Skin of body (tissue), 2 donors: ENCODE measurements around the gene CBX4. TPM values are rescaled to one million over a fixed set of nuclear protein-coding genes. Genes with fewer than 3 reads are reported as not detected.

Experiments used
- DNase-seq: peaks from one replicate; lab custom pipeline; 2025; lab: John Stamatoyannopoulos, UW
- total RNA-seq: library from RNA; depleted of rRNA; stranded (reverse); fragments of >200 nt; gene quantifications from one replicate; pipeline ENCODE4 v1.2.3, GENCODE V29; 2014

The CBX4 gene
- total RNA-seq, 1 donor from 2014 or later: 13.7 TPM

- no peak for DNase-seq
These were observed 3.6 kb upstream of the CBX4 start for GRCh38 chr17:79842656-79843473.

- DNase-seq: no peak
These were observed 3.0 kb upstream of the CBX4 start for GRCh38 chr17:79842136-79842655.

GRCh38 chr17:79841369-79842135, 2.3 kb upstream of the CBX4 start:
- no peak for DNase-seq

GRCh38 chr17:79840989-79841286, 1.7 kb upstream of the CBX4 start:
- no peak for DNase-seq

GRCh38 chr17:79840269-79840988, 1.2 kb upstream of the CBX4 start:
- peak; percentile 49 for DNase-seq

GRCh38 chr17:79838522-79839274, 542 bp downstream of the CBX4 start:
- peak; percentile 54 for DNase-seq

- no peak for DNase-seq
These were observed 1.2 kb downstream of the CBX4 start for GRCh38 chr17:79837888-79838521.

- peak; percentile 20 for DNase-seq
These were observed 2.0 kb downstream of the CBX4 start for GRCh38 chr17:79836972-79837887.

GRCh38 chr17:79836510-79836971, 2.7 kb downstream of the CBX4 start:
- no peak for DNase-seq

- no peak for DNase-seq
These were observed 3.2 kb downstream of the CBX4 start for GRCh38 chr17:79835953-79836509.

GRCh38 chr17:79835470-79835899, 3.8 kb downstream of the CBX4 start:
- DNase-seq: no peak

GRCh38 chr17:79834565-79835469, 4.4 kb downstream of the CBX4 start:
- DNase-seq: no peak

GRCh38 chr17:79833744-79834564, 5.3 kb downstream of the CBX4 start:
- no peak for DNase-seq

GRCh38 chr17:79833110-79833450, 6.2 kb downstream of the CBX4 start:
- no peak for DNase-seq

- DNase-seq: no peak
These were observed 6.8 kb downstream of the CBX4 start for GRCh38 chr17:79832218-79833109.
